ENCODE results near the gene RNF8. TPM values are rescaled to one million over a fixed set of nuclear protein-coding genes. Genes with fewer than 3 reads are reported as not detected.

Gene RNF8
- total RNA-seq, 1 donor from 2014 or later, result 20.8 TPM

DNA sequence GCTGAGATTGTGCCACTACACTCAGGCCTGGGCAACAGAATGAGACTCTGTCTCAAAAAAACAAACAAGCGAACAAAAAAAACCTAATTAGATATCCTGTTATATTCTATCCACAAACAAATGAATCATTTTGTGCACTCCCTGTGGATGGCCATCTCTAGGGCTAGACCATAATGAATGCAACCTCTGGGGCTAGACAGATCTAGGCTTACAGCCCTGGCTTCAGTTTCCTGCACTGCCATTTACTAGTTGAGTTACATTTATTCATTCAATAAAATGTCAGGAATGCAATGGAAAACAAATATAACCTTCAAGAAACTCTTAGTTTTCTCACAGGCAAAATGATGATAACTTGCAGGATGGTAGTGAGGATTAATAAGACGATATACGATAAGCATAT, 6.6 kb upstream of the RNF8 start:
- peaks cover 2% of the 10 kb centered on the region for H3K27me3 ChIP-seq (ENCODE audit: control insufficient read depth, insufficient read depth, low read length)
- FAIRE-seq (no peak), DNase-seq (ENCODE audit: low read depth) (no peak)
- TF ChIP-seq, protein P1, sequence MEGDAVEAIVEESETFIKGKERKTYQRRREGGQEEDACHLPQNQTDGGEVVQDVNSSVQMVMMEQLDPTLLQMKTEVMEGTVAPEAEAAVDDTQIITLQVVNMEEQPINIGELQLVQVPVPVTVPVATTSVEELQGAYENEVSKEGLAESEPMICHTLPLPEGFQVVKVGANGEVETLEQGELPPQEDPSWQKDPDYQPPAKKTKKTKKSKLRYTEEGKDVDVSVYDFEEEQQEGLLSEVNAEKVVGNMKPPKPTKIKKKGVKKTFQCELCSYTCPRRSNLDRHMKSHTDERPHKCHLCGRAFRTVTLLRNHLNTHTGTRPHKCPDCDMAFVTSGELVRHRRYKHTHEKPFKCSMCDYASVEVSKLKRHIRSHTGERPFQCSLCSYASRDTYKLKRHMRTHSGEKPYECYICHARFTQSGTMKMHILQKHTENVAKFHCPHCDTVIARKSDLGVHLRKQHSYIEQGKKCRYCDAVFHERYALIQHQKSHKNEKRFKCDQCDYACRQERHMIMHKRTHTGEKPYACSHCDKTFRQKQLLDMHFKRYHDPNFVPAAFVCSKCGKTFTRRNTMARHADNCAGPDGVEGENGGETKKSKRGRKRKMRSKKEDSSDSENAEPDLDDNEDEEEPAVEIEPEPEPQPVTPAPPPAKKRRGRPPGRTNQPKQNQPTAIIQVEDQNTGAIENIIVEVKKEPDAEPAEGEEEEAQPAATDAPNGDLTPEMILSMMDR (IDR thresholded peaks at IDR 0.05; ENCODE audit: insufficient read depth, low read length, severe bottlenecking), result no peak
- no peak overlapping the region for H3K4me3 ChIP-seq (ENCODE audit: low read depth, low read length)
- no peaks in the 10 kb centered on the region for H3K36me3 ChIP-seq (ENCODE audit: control insufficient read depth, insufficient read depth, low read length)

DNA sequence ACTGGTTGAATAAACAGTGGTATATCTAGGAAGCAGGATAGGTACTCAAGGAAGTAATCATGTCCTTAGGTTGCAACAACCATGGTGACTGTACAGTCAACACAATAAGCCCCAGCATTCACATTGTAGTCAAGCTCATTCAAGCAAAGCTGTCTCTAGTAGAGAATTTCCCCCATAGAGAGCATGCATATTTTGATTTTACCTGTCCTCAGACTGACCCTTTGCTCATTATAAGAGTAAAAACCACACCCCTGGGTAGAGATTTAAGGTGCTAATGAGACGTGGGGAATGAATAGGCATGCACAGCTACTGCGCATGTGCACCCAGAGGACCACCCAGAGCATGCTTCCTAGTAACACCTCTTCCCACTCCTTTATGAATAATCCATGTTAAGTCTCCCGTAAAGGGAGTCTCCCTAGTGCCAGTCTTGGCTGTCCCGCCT, 6.1 kb upstream of the RNF8 start:
- FAIRE-seq (no peak), DNase-seq (ENCODE audit: low read depth) (no peak)
- H3K36me3 ChIP-seq (ENCODE audit: control insufficient read depth, insufficient read depth, low read length), result no peaks in the 10 kb centered on the region
- peaks cover 2% of the 10 kb centered on the region for H3K27me3 ChIP-seq (ENCODE audit: control insufficient read depth, insufficient read depth, low read length)
- TF ChIP-seq, protein P1 (IDR thresholded peaks at IDR 0.05; ENCODE audit: insufficient read depth, low read length, severe bottlenecking), result no peak
- H3K4me3 ChIP-seq (ENCODE audit: low read depth, low read length), result no peak overlapping the region

DNA sequence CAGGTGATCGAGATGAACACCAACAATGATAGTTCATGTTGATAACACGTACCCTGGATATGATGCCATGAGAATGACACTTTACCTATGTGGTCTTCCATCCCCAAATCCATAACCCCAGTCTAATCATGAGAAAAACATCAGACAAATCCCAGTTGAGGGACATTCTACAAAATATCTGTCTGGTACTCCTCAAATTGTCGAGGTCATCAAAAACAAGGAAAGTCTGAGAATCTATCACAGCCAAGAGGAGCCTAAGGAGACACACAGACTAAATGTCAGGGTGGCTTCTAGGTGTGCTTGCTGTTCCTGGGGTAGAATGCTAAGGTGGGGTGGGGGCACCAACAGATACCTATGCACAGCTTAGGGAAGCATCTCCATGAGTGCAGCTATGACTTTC, 2.8 kb upstream of the RNF8 start:
- DNase-seq (ENCODE audit: low read depth) (no peak), FAIRE-seq (no peak)
- Histone ChIP-seq H3K4me3 (ENCODE audit: low read depth, low read length) (no peak overlapping the region), H3K36me3 (ENCODE audit: control insufficient read depth, insufficient read depth, low read length) (no peaks in the 10 kb centered on the region), H3K27me3 (ENCODE audit: control insufficient read depth, insufficient read depth, low read length) (no peaks in the 10 kb centered on the region)
- TF ChIP-seq, protein P1 (IDR thresholded peaks at IDR 0.05; ENCODE audit: insufficient read depth, low read length, severe bottlenecking), result no peak

DNA sequence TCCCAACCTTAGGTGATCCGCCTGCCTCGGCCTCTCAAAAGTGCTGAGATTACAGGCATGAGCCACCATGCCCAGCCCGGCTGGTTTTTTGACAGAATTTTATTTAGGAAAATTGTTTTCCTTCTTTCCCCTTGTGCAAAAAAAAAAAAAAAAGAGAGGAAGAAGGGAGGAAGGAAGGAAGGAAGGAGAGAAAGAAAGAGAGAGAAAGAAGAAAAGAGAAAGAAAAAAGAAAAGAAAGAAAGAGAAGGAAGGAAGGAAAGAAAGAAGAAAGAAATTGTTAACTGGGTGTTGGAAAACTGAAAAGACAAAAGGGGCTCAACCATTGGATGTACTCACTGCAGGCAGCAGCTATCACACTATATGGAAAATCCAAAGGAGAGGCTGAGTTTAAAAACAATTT, 1.4 kb upstream of the RNF8 start:
- FAIRE-seq, result no peak
- H3K36me3 ChIP-seq (ENCODE audit: control insufficient read depth, insufficient read depth, low read length), result no peaks in the 10 kb centered on the region
- TF ChIP-seq, protein P1 (IDR thresholded peaks at IDR 0.05; ENCODE audit: insufficient read depth, low read length, severe bottlenecking), result no peak
- H3K27me3 ChIP-seq (ENCODE audit: control insufficient read depth, insufficient read depth, low read length), result no peaks in the 10 kb centered on the region
- no peak for DNase-seq (ENCODE audit: low read depth)
- no peak overlapping the region for H3K4me3 ChIP-seq (ENCODE audit: low read depth, low read length)

DNA sequence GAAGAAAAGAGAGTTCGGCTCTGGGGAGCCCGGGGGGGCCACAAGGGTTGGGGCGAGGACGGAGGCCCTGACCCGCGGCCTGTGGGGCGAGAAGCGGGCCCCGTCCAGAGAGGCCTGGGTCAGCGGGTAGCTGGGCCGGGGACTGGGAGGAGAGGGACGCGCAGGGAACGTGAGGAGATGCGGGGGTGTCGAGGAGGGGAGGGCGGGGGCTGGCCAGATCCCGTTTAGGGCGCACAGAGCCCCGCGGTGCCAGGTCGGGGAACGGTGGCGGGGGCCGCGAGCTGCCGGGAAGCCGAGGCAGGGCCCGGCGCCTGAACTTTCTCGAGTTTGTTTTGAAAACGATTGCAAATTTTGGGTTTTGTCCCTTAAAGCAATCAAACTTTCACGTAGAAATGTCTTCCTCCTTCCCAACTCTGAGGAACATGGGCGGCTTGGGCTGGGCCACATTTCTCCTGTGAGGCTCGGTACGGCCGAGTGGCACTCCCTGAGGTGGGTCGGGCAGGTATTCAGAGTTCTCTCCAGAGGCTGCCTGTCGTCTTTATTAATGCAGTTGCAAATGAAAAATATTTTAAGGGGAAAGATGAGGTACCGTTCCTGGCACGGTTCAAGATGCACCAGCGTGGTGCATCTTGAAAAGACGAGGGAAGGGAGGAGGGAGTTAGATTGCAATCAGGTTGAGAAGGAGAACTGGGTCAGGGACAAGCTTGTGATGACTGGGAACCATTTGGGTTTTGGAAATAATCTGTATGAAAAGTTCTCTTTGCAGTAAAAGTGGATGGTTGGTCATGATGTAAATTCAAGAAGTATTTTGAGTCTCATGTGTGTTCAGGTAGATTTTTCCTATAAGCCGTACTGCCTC, 972 bp downstream of the RNF8 start:
- no peak for DNase-seq (ENCODE audit: low read depth)

More for the DNA sequence above, 972 bp downstream of the RNF8 start:
- no peaks in the 10 kb centered on the region for H3K27me3 ChIP-seq (ENCODE audit: control insufficient read depth, insufficient read depth, low read length)
- TF ChIP-seq, protein P1 (IDR thresholded peaks at IDR 0.05; ENCODE audit: insufficient read depth, low read length, severe bottlenecking), result no peak
- no peak for FAIRE-seq
- no peaks in the 10 kb centered on the region for H3K36me3 ChIP-seq (ENCODE audit: control insufficient read depth, insufficient read depth, low read length)
- H3K4me3 ChIP-seq (ENCODE audit: low read depth, low read length), result peak overlapping the region; percentile 93

Measured in bronchial epithelial cell (primary cell).